Islet of Langerhans (tissue), 1 donor: ENCODE results near the gene PKP2.

Source experiments
- FAIRE-seq: peaks from one replicate; lab custom pipeline; 2011; peaks lifted over from hg19 to GRCh38; lab: Jason Lieb, UNC

PKP2 gene

GRCh38 chr12:32809196-32809595 lies 87.4 kb downstream of the PKP2 start:
- FAIRE-seq: no peak

DNA sequence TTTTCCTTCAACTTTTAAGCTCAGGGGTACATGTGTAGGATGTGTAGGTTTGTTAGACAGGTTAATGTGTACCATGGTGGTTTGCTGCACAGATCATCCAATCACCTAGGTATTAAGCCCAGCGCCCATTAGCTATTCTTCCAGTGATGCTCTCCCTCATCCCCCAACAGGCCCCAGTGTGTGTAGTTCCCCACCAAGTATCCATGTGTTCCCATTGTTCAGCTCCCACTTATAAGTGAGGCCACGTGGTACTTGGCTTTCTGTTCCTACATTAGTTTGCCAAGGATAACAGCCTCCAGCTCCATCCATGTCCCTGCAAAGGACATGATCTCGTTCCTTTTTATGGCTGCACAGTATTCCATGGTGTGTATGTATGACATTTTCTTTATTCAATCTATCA lies 92.3 kb downstream of the PKP2 start:
- FAIRE-seq: no peak

DNA sequence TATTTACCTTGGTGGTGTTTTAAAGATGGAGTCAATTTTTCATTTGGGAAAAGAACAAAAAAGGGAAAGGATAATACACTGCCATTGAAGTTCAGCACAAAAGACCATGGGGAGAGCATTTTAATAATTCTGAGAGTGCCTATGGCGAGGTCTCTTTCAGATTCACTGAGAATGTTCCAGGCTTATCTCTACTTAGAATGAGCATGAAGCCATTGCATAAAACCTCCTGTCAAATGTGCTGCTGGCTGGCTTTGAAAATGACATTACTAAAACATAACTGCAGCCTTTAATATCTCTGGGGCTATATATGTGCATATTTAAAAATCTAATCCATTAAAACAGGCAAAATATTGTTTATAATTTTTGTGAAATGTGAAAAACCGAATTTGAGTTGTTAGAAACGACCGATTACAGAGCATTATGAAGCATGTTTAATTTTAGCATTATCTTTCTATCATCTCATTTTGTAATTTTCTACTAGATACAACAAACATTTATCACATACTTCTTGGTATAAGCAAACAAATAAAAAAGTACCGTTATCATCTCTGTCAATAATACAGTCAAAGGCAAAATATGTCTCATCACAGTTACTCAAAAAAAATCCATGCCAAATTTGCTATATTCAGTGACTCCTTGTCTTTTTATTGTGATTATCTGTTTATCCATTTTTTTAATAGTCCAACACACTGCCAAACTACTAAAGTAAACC lies 95.2 kb downstream of the PKP2 start:
- FAIRE-seq: no peak

DNA sequence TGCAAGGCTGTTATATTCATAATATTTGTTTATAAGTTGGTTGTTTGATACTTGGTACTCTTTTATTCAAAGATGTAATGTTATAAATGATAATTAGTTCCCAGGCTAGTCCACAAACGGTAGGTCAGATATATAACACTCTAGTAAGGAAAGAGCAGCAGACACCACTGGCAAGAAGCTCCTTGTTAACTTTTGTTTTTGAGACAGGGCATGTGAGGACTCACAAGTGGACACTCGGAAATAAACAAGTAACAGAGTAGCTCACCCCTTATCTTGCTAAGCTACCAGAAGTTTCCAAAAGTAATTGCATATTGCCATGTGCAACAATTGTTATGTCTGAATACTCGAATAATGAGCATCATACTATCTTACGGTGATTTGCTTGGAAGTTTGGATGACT lies 102.3 kb downstream of the PKP2 start:
- no peak for FAIRE-seq

GRCh38 chr12:32789916-32790315 lies 106.7 kb downstream of the PKP2 start:
- no peak for FAIRE-seq

GRCh38 chr12:32789446-32789845 lies 107.1 kb downstream of the PKP2 start:
- FAIRE-seq: no peak

DNA sequence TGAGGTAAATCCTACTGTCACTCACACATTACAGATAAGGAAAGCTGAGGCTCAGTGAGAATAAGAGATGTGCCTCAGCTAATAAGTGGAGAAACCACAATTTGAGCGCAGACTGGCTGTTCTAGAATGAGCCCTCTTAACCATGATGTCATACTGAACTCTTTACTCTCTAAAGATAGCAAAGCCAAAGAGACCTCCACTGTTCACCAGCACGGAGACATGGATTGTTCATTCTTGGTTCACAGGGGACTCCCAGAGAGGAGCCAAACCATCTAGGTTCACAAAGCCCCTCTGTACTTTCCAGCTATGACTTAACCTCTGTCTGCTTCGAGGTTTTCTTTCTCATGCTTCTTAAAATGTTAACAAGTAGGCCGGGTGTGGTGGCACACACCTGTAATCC lies 108.2 kb downstream of the PKP2 start:
- FAIRE-seq: no peak

- FAIRE-seq: no peak
These were observed 111.0 kb downstream of the PKP2 start for GRCh38 chr12:32785557-32785956.

DNA sequence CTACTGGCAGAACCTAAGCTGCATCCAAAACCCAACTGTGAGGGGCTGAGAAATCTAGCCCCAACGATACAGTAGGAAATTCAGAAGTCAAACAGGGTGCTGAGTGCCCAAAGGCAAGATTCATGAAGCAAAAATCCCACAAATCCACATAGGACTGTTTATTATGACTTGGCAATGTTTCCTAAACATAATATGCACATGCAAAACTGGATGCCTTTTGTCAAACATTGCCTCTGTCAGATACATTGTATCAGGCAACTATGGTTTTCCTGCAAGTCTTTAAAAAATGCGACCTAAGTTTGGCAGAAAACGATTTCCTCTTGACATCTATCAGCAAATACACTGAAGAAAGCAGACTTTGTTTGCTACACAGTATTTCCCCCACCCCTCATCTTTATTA lies 113.5 kb downstream of the PKP2 start:
- no peak for FAIRE-seq

- no peak for FAIRE-seq
These were observed 116.5 kb downstream of the PKP2 start for GRCh38 chr12:32780071-32780470.

DNA sequence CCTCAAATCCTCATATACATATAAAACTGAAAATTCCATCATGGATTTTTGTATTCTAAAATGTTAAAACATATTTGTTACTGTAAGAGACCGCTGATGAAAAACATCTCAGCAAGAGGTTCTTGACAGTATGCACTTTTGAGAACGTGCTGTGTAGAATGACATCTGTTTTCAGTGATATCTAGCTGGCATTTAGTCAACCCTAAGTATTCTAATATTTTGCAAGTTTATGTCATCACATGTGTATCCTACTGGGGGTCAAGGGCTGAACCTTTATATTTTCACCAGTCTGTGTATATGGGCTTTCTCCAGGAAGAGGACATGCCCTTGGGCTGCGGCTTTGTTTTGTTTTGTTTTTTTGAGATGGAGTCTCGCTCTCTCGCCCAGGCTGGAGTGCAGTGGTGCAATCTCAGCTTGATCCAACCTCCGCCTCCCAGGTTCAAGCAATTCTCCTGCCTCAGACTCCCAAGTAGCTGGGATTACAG lies 118.8 kb downstream of the PKP2 start:
- FAIRE-seq: no peak

- FAIRE-seq: no peak
These were observed 119.4 kb downstream of the PKP2 start for GRCh38 chr12:32777159-32777558.

DNA sequence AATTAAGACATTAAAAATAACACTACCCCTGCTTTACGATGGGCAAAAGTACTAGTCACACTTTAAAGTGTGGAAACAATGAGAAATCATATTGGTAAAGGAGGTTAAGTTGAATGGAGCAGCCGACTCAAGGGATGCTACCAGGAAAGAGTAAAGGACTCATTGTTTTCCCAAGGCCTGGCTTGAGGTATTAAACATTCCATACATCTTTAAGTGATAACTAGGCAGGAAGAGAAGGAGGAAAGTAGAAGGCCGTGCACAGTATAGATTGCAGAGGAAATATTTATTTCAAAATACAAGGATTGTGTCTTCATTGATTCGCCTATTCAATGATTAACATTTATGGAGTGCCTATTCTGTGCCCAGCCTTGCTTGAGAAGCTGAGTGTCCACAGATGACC lies 120.3 kb downstream of the PKP2 start:
- no peak for FAIRE-seq

GRCh38 chr12:32773691-32774090 lies 122.9 kb downstream of the PKP2 start:
- FAIRE-seq: no peak

DNA sequence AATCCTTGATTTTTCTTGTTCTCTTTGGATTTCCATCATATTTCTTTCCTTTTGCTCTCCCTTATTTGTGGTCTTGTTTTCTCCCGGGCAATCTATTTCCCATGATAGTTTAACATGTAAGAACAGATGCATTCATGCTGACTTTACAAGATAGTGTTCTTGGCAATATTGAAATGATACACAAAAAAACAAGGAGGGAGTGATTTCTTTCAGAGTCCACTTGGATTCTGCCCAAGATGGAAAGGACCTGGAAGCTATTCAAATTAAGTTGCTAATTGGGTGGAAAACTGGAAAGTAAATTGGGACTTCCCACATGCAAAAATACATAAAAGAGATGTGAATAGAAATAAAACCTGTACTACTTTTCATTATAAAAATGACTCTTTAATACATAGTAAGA lies 126.4 kb downstream of the PKP2 start:
- no peak for FAIRE-seq

DNA sequence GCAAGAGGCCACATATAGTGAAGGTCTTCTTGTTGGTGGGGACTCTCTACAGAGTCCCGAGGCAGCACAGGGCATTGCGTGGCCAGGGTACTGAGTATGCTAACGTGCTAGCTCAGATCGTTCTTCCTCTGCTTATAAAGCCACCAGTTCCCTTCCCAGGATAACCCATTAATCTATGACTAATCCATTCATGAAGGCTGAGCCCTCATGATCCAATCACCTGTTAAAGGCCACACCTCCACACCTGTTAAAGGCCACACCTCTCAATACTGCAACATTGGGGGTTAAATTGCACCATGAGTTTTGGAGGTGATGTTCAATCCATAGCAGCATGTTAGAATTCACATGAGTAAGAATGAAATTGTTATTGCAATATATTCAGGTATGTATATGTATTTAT lies 128.1 kb downstream of the PKP2 start:
- no peak for FAIRE-seq

- no peak for FAIRE-seq
These were observed 130.7 kb downstream of the PKP2 start for GRCh38 chr12:32765906-32766305.

DNA sequence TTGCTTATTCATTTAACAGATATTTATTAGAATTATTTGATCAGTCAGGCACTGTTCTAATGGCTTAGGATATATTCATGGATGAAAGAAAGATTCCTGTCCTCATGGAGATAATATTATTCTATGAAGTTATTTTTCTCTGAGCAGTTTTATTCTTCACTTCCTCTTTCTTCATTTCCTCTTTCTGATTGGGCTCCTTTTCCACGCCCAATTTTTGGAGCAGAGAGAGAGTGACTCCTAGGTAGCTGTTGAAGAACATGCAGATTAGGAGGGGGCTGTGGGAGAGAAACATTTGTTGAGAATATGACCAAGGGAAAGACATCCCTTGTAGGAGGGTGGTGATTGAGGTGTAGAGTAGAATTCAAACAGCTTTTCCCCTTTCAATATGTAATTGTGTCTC lies 134.9 kb downstream of the PKP2 start:
- FAIRE-seq: no peak

GRCh38 chr12:32757157-32757556 lies 139.4 kb downstream of the PKP2 start:
- FAIRE-seq: no peak

GRCh38 chr12:32756476-32757066 lies 140.0 kb downstream of the PKP2 start:
- FAIRE-seq: no peak

GRCh38 chr12:32755654-32756475 lies 140.7 kb downstream of the PKP2 start, which contains the start of gene YARS2:
TSS of gene YARS2 (minus strand) at chr12:32755897. CDS start at chr12:32755874, 23 bp downstream.
- FAIRE-seq: peak; percentile 78

- FAIRE-seq: no peak
These were observed 141.4 kb downstream of the PKP2 start for GRCh38 chr12:32755051-32755653.

- FAIRE-seq: no peak
These were observed 142.5 kb downstream of the PKP2 start for GRCh38 chr12:32754111-32754510.
